Left lung (tissue), 10 donors: ENCODE measurements around the gene SEZ6. TPM values are rescaled to one million over a fixed set of nuclear protein-coding genes. Genes with fewer than 3 reads are reported as not detected.

Source experiments
- ATAC-seq: fragments of 200-7000 bp; cut with Tn5 transposase; one replicate; pipeline ENCODE4 v1.9.1; 2020; ENCODE audit warnings: moderate library complexity
- DNase-seq, 4 donors: peaks; one replicate each; pipeline ENCODE4 v3.0.0-alpha.2; 2013 to 2020
- H3K27ac ChIP-seq, 2 donors: fragments of 200-600 bp; sonication (generic) in 1 of 2; one replicate each; pipeline versions ENCODE4 v1.5.0 to v1.8.0; 2020 to 2021
- H3K27me3 ChIP-seq, 2 donors: fragments of 200-600 bp; sonication (generic) in 1 of 2; one replicate each; pipeline versions ENCODE4 v1.5.0 to v1.8.0; 2020 to 2021
- H3K36me3 ChIP-seq, 2 donors: fragments of 200-600 bp; sonication (generic) in 1 of 2; one replicate each; pipeline versions ENCODE4 v1.5.0 to v1.8.0; 2020 to 2021
- H3K4me1 ChIP-seq, 2 donors: fragments of 200-600 bp; one replicate each; pipeline ENCODE4 v1.8.0; 2021
- H3K4me3 ChIP-seq, 2 donors: fragments of 200-600 bp; sonication (generic) in 1 of 2; one replicate each; pipeline versions ENCODE4 v1.5.0 to v1.8.0; 2020 to 2021; ENCODE audit warnings: mild to moderate bottlenecking in 1 of 2
- H3K9me3 ChIP-seq, 2 donors: fragments of 200-600 bp; sonication (generic) in 1 of 2; one replicate each; pipeline versions ENCODE4 v1.5.0 to v1.8.0; 2020 to 2021
- CTCF ChIP-seq, 2 donors: fragments of 200-600 bp; sonication (generic) in 1 of 2; IDR thresholded peaks; one replicate each; pipeline versions ENCODE4 v1.5.0 to v1.8.0; 2021; ENCODE audit warnings: antibody characterized with exemption in 2 of 2
- intact Hi-C, 2 donors: fragments of 100-400 bp; cut with DNase I; formaldehyde crosslinking; loops; one replicate each; pipeline versions ENCODE4 v1.11.2 to v1.14.2; 2022
- polyA plus RNA-seq, 6 donors: library from polyadenylated mRNA; unstranded; fragments of 120-200 nt; gene quantifications; one replicate each; pipeline ENCODE4 v1.2.1, GENCODE V29; 2013; ENCODE audit not compliant: insufficient read length in 6 of 6
- total RNA-seq, 2 donors: library from RNA; stranded (reverse); fragmentation: NEBNext Ultra II Directional; extraction: Animal tissue kit (Norgen Biotek cat#: 25700); gene quantifications; one replicate each; pipeline ENCODE4 v1.2.1, GENCODE V29; 2021
- donor health status: DM: no; HTN: yes; CAD: no.
- donor health status: DM: no; HTN: no; CAD: no.

Gene SEZ6
- total and polyA plus RNA-seq, 8 donors, result 0.09 to 1.2 (median 0.81) TPM; not detected in 1

- peaks cover 29 to 82% of the 10 kb centered on the region in 2 donors for H3K27me3 ChIP-seq
Observed at GRCh38 chr17:29008591-29008990, 2.8 kb upstream of the SEZ6 start.

GRCh38 chr17:29007860-29008455, 2.1 kb upstream of the SEZ6 start:
- no peak for TF ChIP-seq CTCF (IDR thresholded peaks at IDR 0.05)
- DNase-seq (no peak), ATAC-seq (no peak)
- Histone ChIP-seq H3K27ac (no peak overlapping the region), H3K9me3 (no peaks in the 10 kb centered on the region), H3K27me3 (peaks cover 34 to 88% of the 10 kb centered on the region in 2 donors), H3K4me1 (peaks cover 0 to 11% of the 10 kb centered on the region in 2 donors), H3K4me3 (no peak overlapping the region), H3K36me3 (no peaks in the 10 kb centered on the region)
- intact Hi-C loops, result no loop called here

More at GRCh38 chr17:29008591-29008990, 2.8 kb upstream of the SEZ6 start:
- Histone ChIP-seq H3K4me3 (no peak overlapping the region), H3K27ac (no peak overlapping the region), H3K36me3 (no peaks in the 10 kb centered on the region), H3K9me3 (no peaks in the 10 kb centered on the region), H3K4me1 (peaks cover 0 to 11% of the 10 kb centered on the region in 2 donors)
- ATAC-seq (no peak), DNase-seq (no peak)
- no peak for TF ChIP-seq CTCF (IDR thresholded peaks at IDR 0.05)
- intact Hi-C loops, result no loop called here

- Histone ChIP-seq H3K9me3 (no peaks in the 10 kb centered on the region), H3K36me3 (no peaks in the 10 kb centered on the region), H3K27me3 (peaks cover 34 to 93% of the 10 kb centered on the region in 2 donors), H3K4me3 (no peak overlapping the region), H3K4me1 (peaks cover 0 to 11% of the 10 kb centered on the region in 2 donors), H3K27ac (no peak overlapping the region)
- no peak for TF ChIP-seq CTCF (IDR thresholded peaks at IDR 0.05)
- intact Hi-C loops, result no loop called here
- DNase-seq (no peak), ATAC-seq (no peak)
Observed at GRCh38 chr17:29007456-29007855, 1.6 kb upstream of the SEZ6 start.

GRCh38 chr17:29004081-29004692, 1.6 kb downstream of the SEZ6 start:
- no peak for ATAC-seq
- Histone ChIP-seq H3K27ac (no peak overlapping the region), H3K4me3 (no peak overlapping the region), H3K9me3 (no peaks in the 10 kb centered on the region), H3K36me3 (no peaks in the 10 kb centered on the region), H3K27me3 (peaks cover 34 to 88% of the 10 kb centered on the region in 2 donors), H3K4me1 (peaks cover 0 to 11% of the 10 kb centered on the region in 2 donors)
- TF ChIP-seq CTCF (IDR thresholded peaks at IDR 0.05), result no peak
- DNase-seq, result no peak
- intact Hi-C loops, result no loop called here

DNA sequence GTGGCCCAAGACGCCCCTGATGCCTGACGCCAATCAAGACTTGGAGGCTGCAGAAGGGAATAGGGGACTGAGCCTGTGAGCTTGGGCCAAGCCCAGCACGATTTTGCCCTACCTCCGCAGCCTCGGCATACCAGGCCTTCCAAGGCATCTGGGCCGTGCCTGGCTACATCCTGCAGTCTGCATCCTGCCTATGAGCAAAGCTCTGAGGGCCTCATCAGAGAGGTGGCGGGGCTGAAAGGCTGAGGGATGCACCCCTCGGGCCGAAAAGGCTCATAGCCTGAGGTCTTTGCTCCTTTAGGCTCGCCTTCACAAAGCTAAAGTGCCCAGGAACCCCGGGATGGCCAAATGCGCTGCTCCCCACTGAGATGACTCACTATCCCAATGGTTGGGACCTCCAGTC, 2.5 kb downstream of the SEZ6 start:
- Histone ChIP-seq H3K4me3 (no peak overlapping the region), H3K9me3 (no peaks in the 10 kb centered on the region), H3K27ac (no peak overlapping the region), H3K36me3 (no peaks in the 10 kb centered on the region), H3K27me3 (peaks cover 34 to 88% of the 10 kb centered on the region in 2 donors), H3K4me1 (peaks cover 0 to 11% of the 10 kb centered on the region in 2 donors)
- ATAC-seq (no peak), DNase-seq (no peak)
- TF ChIP-seq CTCF (IDR thresholded peaks at IDR 0.05), result no peak
- intact Hi-C loops, result no loop called here
